ENCODE measurements around the gene LNPEP.

Gene LNPEP

GRCh38 chr5:96911139-96911538, 24.7 kb upstream of the LNPEP start:
- Histone ChIP-seq H3K4ac (ENCODE audit: low read depth, low read length) (no peak overlapping the region), H3K4me1 (ENCODE audit: control insufficient read depth in 1 of 2, insufficient read depth in 2 of 2, low read length in 2 of 2) (no peaks in the 10 kb centered on the region), H3K4me3 (ENCODE audit: low read depth, low read length) (no peak overlapping the region), H3K18ac (ENCODE audit: low read length) (no peak overlapping the region), H4K8ac (ENCODE audit: low read depth, low read length) (no peak overlapping the region), H2BK120ac (ENCODE audit: insufficient read depth, low read length, poor library complexity) (no peak overlapping the region), H3K27ac (ENCODE audit: low read depth, low read length) (no peak overlapping the region), H2AFZ (ENCODE audit: insufficient read depth, low read length, poor library complexity) (no peak overlapping the region), H2AK5ac (ENCODE audit: low read length) (no peak overlapping the region), H3K79me2 (ENCODE audit: control insufficient read depth, insufficient read depth, low read length, poor library complexity) (no peaks in the 10 kb centered on the region), H2BK12ac (ENCODE audit: low read length) (no peak overlapping the region), H4K91ac (ENCODE audit: low read depth, low read length) (no peak overlapping the region), H3K9me3 (ENCODE audit: insufficient read depth, low read depth, low read length) (no peaks in the 10 kb centered on the region), H3K4me2 (ENCODE audit: low read length) (no peak overlapping the region), H3K9ac (ENCODE audit: low read length) (no peak overlapping the region), H3K36me3 (ENCODE audit: control insufficient read depth in 1 of 2, insufficient read depth in 2 of 2, low read length in 2 of 2) (no peaks in the 10 kb centered on the region), H3K14ac (ENCODE audit: low read length) (no peak overlapping the region), H3K23ac (ENCODE audit: low read length) (no peak overlapping the region), H2BK5ac (ENCODE audit: low read depth, low read length, poor library complexity) (no peak overlapping the region), H4K12ac (ENCODE audit: low read depth, low read length) (no peak overlapping the region), H3K27me3 (ENCODE audit: insufficient read depth, low read length) (no peaks in the 10 kb centered on the region), H3K79me1 (ENCODE audit: low read length) (no peaks in the 10 kb centered on the region)
- no CpG with 5 or more reads among the region's 2 CpGs for WGBS (ENCODE audit: extremely low coverage, insufficient coverage, insufficient read length)
- no peak for DNase-seq

- Histone ChIP-seq H3K4me1 (ENCODE audit: control insufficient read depth in 1 of 2, insufficient read depth in 2 of 2, low read length in 2 of 2) (no peaks in the 10 kb centered on the region), H3K4me3 (ENCODE audit: low read depth, low read length) (no peak overlapping the region), H3K4me2 (ENCODE audit: low read length) (no peak overlapping the region), H2BK5ac (ENCODE audit: low read depth, low read length, poor library complexity) (no peak overlapping the region), H2AFZ (ENCODE audit: insufficient read depth, low read length, poor library complexity) (no peak overlapping the region), H3K79me1 (ENCODE audit: low read length) (no peaks in the 10 kb centered on the region), H2BK12ac (ENCODE audit: low read length) (no peak overlapping the region), H3K27me3 (ENCODE audit: insufficient read depth, low read length) (no peaks in the 10 kb centered on the region), H3K79me2 (ENCODE audit: control insufficient read depth, insufficient read depth, low read length, poor library complexity) (no peaks in the 10 kb centered on the region), H3K27ac (ENCODE audit: low read depth, low read length) (no peak overlapping the region), H4K8ac (ENCODE audit: low read depth, low read length) (no peak overlapping the region), H3K18ac (ENCODE audit: low read length) (no peak overlapping the region), H3K36me3 (ENCODE audit: control insufficient read depth in 1 of 2, insufficient read depth in 2 of 2, low read length in 2 of 2) (no peaks in the 10 kb centered on the region), H4K12ac (ENCODE audit: low read depth, low read length) (no peak overlapping the region), H3K4ac (ENCODE audit: low read depth, low read length) (no peak overlapping the region), H3K9me3 (ENCODE audit: insufficient read depth, low read depth, low read length) (no peaks in the 10 kb centered on the region), H2AK5ac (ENCODE audit: low read length) (no peak overlapping the region), H3K23ac (ENCODE audit: low read length) (no peak overlapping the region), H4K91ac (ENCODE audit: low read depth, low read length) (no peak overlapping the region), H3K9ac (ENCODE audit: low read length) (no peak overlapping the region), H2BK120ac (ENCODE audit: insufficient read depth, low read length, poor library complexity) (no peak overlapping the region), H3K14ac (ENCODE audit: low read length) (no peak overlapping the region)
- DNase-seq: no peak
- WGBS (ENCODE audit: extremely low coverage, insufficient coverage, insufficient read length): no CpG with 5 or more reads among the region's 2 CpGs
Observed at GRCh38 chr5:96913233-96913632, 22.6 kb upstream of the LNPEP start.

GRCh38 chr5:96919754-96920197, 16.1 kb upstream of the LNPEP start:
- H4K12ac ChIP-seq (ENCODE audit: low read depth, low read length): no peak overlapping the region
- H3K79me1 ChIP-seq (ENCODE audit: low read length): no peaks in the 10 kb centered on the region
- H3K14ac ChIP-seq (ENCODE audit: low read length): no peak overlapping the region
- no peak overlapping the region for H2BK12ac ChIP-seq (ENCODE audit: low read length)
- no peak overlapping the region for H3K4ac ChIP-seq (ENCODE audit: low read depth, low read length)
- no peak overlapping the region for H3K4me2 ChIP-seq (ENCODE audit: low read length)
- H3K4me3 ChIP-seq (ENCODE audit: low read depth, low read length): no peak overlapping the region
- no peak overlapping the region for H4K8ac ChIP-seq (ENCODE audit: low read depth, low read length)
- H3K9ac ChIP-seq (ENCODE audit: low read length): no peak overlapping the region
- H3K79me2 ChIP-seq (ENCODE audit: control insufficient read depth, insufficient read depth, low read length, poor library complexity): no peaks in the 10 kb centered on the region
- no peaks in the 10 kb centered on the region for H3K9me3 ChIP-seq (ENCODE audit: insufficient read depth, low read depth, low read length)
- H2AK5ac ChIP-seq (ENCODE audit: low read length): no peak overlapping the region
- WGBS (ENCODE audit: extremely low coverage, insufficient coverage, insufficient read length): no CpG with 5 or more reads among the region's 4 CpGs
- no peak overlapping the region for H2BK120ac ChIP-seq (ENCODE audit: insufficient read depth, low read length, poor library complexity)
- H3K27me3 ChIP-seq (ENCODE audit: insufficient read depth, low read length): no peaks in the 10 kb centered on the region
- H2AFZ ChIP-seq (ENCODE audit: insufficient read depth, low read length, poor library complexity): no peak overlapping the region
- H3K36me3 ChIP-seq (ENCODE audit: control insufficient read depth in 1 of 2, insufficient read depth in 2 of 2, low read length in 2 of 2): no peaks in the 10 kb centered on the region
- H2BK5ac ChIP-seq (ENCODE audit: low read depth, low read length, poor library complexity): no peak overlapping the region
- H3K27ac ChIP-seq (ENCODE audit: low read depth, low read length): no peak overlapping the region
- no peak for DNase-seq
- peaks cover 0 to 2% of the 10 kb centered on the region in 2 experiments for H3K4me1 ChIP-seq (ENCODE audit: control insufficient read depth in 1 of 2, insufficient read depth in 2 of 2, low read length in 2 of 2)
- H3K18ac ChIP-seq (ENCODE audit: low read length): no peak overlapping the region
- no peak overlapping the region for H4K91ac ChIP-seq (ENCODE audit: low read depth, low read length)
- H3K23ac ChIP-seq (ENCODE audit: low read length): no peak overlapping the region

GRCh38 chr5:96920744-96921355, 15.0 kb upstream of the LNPEP start:
- Histone ChIP-seq H4K8ac (ENCODE audit: low read depth, low read length) (no peak overlapping the region), H3K9me3 (ENCODE audit: insufficient read depth, low read depth, low read length) (no peaks in the 10 kb centered on the region), H3K14ac (ENCODE audit: low read length) (no peak overlapping the region), H3K23ac (ENCODE audit: low read length) (no peak overlapping the region), H3K4me3 (ENCODE audit: low read depth, low read length) (no peak overlapping the region), H2BK5ac (ENCODE audit: low read depth, low read length, poor library complexity) (no peak overlapping the region), H3K4ac (ENCODE audit: low read depth, low read length) (no peak overlapping the region), H3K79me2 (ENCODE audit: control insufficient read depth, insufficient read depth, low read length, poor library complexity) (no peaks in the 10 kb centered on the region), H3K18ac (ENCODE audit: low read length) (no peak overlapping the region), H4K91ac (ENCODE audit: low read depth, low read length) (no peak overlapping the region), H4K12ac (ENCODE audit: low read depth, low read length) (no peak overlapping the region), H2AK5ac (ENCODE audit: low read length) (no peak overlapping the region), H3K27me3 (ENCODE audit: insufficient read depth, low read length) (no peaks in the 10 kb centered on the region), H3K36me3 (ENCODE audit: control insufficient read depth in 1 of 2, insufficient read depth in 2 of 2, low read length in 2 of 2) (no peaks in the 10 kb centered on the region), H2BK12ac (ENCODE audit: low read length) (no peak overlapping the region), H2BK120ac (ENCODE audit: insufficient read depth, low read length, poor library complexity) (no peak overlapping the region), H3K79me1 (ENCODE audit: low read length) (no peaks in the 10 kb centered on the region), H3K27ac (ENCODE audit: low read depth, low read length) (no peak overlapping the region), H3K4me1 (ENCODE audit: control insufficient read depth in 1 of 2, insufficient read depth in 2 of 2, low read length in 2 of 2) (peaks cover 0 to 2% of the 10 kb centered on the region in 2 experiments), H3K4me2 (ENCODE audit: low read length) (no peak overlapping the region), H2AFZ (ENCODE audit: insufficient read depth, low read length, poor library complexity) (no peak overlapping the region), H3K9ac (ENCODE audit: low read length) (no peak overlapping the region)
- no CpG with 5 or more reads among the region's 3 CpGs for WGBS (ENCODE audit: extremely low coverage, insufficient coverage, insufficient read length)
- no peak for DNase-seq
